HG02623 (cell line): ENCODE results near the gene AP2A2.

Experiments
- ATAC-seq: cut with Tn5 transposase; IDR thresholded peaks from one replicate; pipeline ENCODE4 v1.9.1; 2021; ENCODE audit warnings: moderate library complexity; ENCODE audit not compliant: unreplicated experiment

AP2A2 gene

DNA sequence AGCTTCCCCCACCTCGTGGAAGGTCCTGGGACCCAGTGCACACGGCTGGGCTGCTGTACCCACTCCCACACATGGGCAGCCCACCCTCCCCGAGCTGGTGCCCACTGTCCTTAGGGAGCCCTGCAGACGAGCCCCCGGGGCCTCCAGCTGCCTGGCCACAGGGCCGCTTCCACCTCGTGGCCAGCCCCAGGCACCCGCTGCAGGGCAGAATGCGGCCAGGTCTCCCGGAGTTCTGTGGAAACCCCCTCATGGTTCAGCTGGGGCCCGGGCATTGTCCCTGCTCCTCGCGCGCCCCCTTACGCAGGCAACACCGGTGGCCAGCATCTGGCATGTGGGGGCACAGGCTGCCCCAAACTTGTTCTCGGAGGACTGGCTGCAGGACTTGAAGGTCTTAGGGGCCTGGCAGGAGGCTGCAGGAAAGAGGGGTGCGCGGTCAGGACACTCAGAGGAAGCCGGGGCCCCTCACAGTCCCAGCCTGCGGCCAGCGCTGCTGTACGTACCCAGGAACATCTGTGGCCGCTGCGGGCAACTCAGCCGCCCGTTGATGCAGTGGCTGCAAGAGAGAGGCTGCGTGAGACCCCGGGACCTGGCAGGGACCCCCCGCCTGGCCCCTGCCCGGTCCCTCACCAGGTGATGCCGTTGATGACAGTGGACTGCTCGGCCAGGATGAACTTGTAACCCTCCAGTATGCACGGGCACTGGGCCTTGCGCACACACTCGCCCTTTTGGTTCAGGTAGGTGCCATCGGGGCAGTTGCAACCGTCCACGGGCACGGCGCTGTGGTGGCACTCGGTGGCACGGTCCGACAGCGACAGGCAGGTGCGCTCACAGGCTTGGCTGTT, 101.2 kb downstream of the AP2A2 start:
- no peak for ATAC-seq

GRCh38 chr11:1027483-1028290, 102.0 kb downstream of the AP2A2 start:
- no peak for ATAC-seq

GRCh38 chr11:1028291-1028540, 102.5 kb downstream of the AP2A2 start:
- ATAC-seq: no peak

- ATAC-seq: no peak
Observed at GRCh38 chr11:1028616-1029015, 102.9 kb downstream of the AP2A2 start.

- ATAC-seq: no peak
Observed at GRCh38 chr11:1029051-1029450, 103.4 kb downstream of the AP2A2 start.

DNA sequence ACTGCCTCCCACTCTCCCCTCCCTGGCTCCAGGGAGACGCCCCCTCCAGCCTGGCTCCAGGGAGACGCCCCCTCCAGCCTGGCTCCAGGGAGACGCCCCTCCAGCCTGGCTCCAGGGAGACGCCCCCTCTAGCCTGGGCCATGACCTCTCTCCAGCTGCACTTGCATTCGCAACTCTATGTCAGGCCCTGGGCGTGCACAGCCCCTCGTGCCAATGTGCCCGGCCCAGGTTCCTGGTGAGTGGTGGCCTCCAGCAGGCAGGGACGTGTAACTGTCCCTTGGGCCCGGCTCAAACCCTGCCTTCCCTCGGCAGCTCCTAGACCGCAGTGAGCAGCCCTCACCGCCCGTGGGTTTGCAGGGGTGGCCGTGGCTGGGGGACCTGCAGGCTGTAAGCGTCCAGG, 104.0 kb downstream of the AP2A2 start:
- ATAC-seq: no peak

DNA sequence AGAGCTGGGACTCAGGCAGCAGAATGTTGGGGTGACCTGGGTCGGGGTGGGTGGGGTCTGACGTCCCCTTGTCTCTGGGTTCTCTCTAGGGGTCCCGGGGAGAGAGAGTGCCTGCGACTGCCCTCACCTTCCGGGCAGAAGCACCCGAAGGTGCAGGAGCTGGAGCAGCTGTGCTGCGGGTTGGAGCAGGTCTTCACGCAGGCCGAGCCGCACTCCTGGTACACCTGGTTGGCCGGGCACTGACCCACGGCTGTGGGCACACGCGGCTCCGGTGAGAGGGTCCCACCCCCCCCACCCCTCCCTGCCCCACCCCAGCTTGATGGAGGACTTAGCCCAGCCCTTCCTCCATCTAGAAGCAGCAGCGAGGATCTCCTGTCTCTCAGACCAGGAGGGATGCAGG, 104.4 kb downstream of the AP2A2 start:
- ATAC-seq: no peak

DNA sequence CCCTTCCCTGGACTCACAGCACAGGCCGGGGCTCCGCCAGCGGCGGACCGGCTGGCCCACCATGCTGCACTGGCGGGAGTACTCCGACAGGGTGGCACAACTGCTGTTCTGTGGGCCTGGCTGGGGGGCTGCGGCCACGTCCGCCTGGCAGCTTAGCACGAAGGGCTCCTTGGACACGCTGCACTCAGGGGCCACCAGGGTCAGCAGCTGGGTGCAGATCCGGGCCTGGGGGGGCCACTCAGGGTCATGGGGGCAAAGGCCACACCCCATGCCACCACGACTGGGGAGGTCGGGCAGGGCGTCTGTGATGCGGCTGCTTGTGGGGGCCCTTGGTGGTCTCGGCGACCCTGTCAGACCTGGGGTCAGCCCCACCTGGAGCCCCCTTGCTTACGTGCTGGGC, 104.9 kb downstream of the AP2A2 start:
- no peak for ATAC-seq

GRCh38 chr11:1031121-1031899, 105.6 kb downstream of the AP2A2 start:
- ATAC-seq: no peak

- no peak for ATAC-seq
Observed at GRCh38 chr11:1032310-1032891, 106.7 kb downstream of the AP2A2 start.

- ATAC-seq: no peak
Observed at GRCh38 chr11:1033016-1033798, 107.5 kb downstream of the AP2A2 start.

- ATAC-seq: no peak
Observed at GRCh38 chr11:1034001-1034400, 108.3 kb downstream of the AP2A2 start.

DNA sequence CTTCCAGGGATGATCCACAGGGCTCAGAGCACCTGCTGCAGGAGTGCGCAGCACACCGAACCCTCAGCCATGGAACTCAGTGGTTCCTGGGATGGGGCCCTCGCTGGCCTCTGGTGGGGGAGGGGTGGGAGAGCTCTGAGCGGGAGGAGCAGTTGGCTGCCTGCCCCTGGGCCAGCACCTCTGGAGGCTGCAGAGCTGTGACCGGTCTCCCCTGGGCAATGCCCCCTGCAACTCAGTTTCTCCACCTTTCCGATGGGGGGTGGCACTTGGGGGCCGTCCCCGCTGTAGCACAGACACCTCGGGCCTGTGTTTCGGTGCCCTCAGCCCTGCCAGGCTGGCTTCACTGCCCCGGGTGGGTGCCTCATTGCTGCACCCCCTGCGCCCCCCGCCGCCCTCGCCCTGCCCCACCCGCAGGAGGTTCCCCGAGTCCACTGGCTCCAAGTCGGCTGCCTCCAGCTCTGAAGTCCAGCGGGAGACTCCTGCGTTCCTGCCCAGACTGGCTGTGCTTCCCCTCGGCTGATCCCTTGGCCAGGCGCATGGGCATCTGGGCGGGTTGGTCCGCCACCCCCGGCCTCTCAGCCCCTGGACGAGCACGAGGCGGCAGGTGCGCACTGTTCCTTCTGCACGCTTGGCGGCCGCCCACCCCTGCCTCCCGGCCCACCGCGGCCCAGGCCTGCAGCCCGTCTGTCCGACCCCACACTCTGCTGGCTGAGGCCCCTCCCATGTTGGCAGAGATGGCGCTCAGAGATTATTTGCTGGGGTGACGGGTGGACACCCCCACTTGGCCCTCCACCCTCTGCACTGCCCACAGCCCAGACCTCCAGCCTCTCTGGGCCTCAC, 109.0 kb downstream of the AP2A2 start:
- no peak for ATAC-seq

DNA sequence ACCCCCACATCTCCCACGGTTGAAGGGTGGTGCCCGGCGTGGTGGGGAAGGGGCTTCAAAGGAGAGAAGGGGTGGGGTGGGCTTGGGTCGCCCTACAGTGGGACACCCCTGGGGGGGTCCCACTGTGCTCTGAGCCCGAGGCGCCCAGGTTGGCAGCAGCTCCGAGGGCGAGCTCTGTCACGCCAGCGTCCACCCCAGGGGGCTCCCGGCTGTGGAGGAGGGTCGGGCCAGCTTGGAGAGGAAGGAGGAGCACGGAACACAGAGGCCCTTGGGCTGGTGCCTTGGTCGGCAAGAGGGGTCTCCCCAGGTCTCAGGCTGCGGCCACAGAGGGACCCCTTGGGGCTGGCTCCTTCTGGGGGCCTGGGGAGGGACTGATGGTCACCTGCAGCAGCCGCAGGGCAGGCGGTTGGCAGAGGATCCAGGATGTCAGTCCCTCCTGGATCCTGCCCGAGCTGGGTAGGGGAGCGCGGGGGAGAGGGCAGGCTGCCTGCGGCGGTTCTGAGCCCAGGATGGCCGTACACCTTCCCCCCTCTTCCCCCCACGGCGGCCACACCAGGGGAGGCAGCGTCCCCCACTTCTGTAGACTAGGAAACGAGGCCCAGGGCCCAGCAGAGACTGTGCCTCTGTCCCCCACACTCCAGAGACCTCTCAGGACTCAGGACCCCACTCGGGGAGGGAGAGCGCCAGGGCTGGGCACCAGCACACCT, 110.1 kb downstream of the AP2A2 start:
- ATAC-seq: no peak

GRCh38 chr11:1036303-1036923, 110.7 kb downstream of the AP2A2 start, which contains the start of gene MUC6:
TSS of gene MUC6 (minus strand) at chr11:1036718. CDS start at chr11:1036655, 63 bp downstream.
- no peak for ATAC-seq

GRCh38 chr11:1036931-1037330, 111.3 kb downstream of the AP2A2 start:
- ATAC-seq: no peak

DNA sequence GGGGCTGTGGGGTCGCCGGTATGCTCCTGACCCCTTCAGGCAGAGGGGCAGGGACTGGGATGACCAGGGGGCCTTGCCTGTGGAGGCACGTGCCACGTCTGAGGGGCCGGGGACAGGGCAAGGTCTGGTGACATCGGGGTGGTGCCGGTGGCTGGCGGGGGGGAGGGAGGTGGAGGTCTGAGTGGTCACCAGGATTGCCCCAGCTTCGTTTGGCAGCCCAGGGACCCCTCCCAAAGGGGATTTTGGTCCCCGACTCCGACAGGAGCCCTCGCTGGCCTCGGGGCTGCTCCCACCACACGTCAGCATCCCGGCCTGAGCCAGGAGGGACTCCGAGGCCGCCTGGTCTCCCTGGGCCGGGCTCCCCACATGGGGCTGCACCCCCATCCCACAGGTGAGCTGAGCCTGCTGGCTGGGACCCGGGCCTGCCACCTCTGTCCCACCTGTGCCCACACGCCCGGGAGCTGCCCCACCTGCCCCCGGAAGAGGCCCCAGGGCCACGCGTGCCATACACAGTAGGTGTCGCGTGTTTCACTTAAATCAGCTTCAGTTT, 111.9 kb downstream of the AP2A2 start:
- ATAC-seq: no peak

- ATAC-seq: no peak
Observed at GRCh38 chr11:1038361-1038760, 112.7 kb downstream of the AP2A2 start.
